ENCODE data around the gene PEF1.
A peak's percentile ranks its signal among the peaks of the same experiment; 100 is the strongest.

The PEF1 gene

GRCh38 chr1:31583995-31584868 lies 60.4 kb downstream of the PEF1 start:
- DNase-seq (ENCODE audit: low read depth): peak; percentile 44

GRCh38 chr1:31583082-31583994 lies 61.3 kb downstream of the PEF1 start:
- no peak for DNase-seq (ENCODE audit: low read depth)

DNA sequence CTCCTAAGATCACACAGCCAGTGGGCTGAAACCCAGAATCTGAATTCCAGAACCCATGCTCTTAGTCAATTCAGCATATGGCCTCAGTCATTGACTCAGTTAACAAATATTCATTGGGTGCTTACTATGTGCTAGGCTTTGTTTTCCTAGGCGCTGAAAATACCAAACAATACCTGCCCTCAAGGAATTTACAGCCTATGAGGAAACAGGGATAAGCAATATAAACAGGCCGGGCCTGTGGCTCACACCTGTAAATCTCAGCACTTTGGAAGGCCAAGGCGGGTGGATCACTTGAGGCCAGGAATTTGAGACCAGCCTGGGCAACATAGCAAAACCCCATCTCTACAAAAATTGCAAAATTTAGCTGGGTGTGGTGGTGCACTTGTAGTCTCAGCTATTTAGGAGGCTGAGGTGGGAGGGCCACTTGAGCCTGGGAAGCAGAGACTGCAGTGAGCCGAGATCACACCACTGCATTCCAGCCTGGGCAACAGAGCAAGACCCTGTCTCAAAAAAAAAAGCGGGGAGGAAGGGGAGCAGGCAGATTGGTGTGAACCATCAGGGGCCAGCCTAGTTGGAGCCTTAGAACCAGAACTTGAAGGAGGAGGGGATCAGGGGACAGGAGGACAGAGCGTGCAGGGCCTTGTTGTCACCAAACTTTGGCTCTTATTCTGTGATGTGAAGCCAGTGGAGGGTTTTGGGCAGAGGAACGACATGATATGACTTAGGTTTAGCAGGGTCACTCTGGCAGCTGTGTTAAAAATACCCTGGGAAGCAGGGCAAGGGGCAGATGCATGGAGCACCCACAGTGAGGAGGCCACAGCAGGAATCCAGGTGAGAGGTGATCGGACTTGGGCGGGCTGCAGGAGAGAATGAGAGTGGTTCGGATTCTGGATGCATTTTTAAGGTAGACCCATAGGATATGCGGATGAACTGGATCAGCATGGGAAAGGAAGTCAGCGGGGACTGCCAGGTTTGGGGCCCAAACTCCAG lies 62.6 kb downstream of the PEF1 start:
- DNase-seq (ENCODE audit: low read depth): no peak

DNA sequence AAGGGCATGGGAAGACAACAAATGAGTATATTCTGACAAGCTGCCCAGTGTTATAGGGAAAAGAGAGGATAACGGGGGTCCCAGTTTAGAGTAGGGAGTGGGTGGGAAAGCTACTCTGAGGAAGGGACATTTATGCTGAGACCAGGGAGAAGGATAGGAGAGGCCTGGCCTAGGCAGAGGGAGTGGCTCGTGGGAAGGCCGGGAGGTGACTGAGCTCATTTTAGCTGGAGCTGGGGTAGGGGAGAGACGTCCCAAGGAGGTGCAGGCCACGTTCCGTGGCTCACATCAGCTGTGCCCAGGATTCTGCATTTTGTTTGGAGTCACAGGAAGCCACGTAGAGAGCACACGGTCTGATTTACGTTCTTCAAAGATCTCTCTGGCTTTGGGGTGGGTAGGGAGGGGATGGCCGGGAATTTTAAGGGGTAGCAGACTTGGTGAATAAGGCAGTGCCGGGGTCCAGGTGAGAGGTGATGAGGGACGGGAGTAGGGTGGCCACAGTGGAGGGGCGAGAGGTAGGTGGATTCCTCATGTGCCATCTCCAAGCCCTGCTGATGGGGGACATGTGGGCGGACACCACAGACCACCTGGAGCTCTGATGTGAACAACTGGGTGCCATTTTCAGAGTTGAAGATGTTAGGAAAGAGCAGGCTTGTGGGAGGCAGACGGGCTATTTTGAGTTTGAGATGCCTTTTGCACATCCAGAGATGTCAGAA lies 63.6 kb downstream of the PEF1 start:
- DNase-seq (ENCODE audit: low read depth): no peak

DNA sequence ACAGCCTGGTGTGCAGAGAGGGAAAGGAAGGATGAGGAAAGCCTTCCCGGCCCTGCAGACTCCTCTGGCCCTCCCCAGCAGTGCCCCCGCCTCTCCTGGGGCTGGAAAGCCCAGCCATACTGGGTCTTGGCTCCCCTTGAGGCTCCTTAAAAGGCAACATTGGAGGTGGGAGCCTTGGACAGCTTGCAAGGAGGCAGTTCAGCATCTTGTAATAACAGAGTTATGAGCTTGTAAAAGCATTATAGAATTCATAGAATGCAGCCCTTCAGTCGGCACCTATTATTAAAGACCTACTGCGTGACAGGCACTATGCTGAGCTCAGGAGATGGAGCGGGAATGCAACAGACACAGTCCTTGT lies 64.2 kb downstream of the PEF1 start:
- no peak for DNase-seq (ENCODE audit: low read depth)

Data from ELR (cell line).